Measurements from ENCODE around the gene SAPCD2.

SAPCD2 gene

GRCh38 chr9:137017071-137017470 lies 53.3 kb downstream of the SAPCD2 start:
- Histone ChIP-seq H3K9me2 (ENCODE audit: low read depth, low read length) (no peaks in the 10 kb centered on the region), H3K27me3 (ENCODE audit: insufficient read depth, low read length) (peaks cover 3% of the 10 kb centered on the region; the same call in 1 of the 2 replicates), H4K20me1 (ENCODE audit: insufficient read depth, low read length) (no peaks in the 10 kb centered on the region), H3K9ac (ENCODE audit: low read length) (no peak overlapping the region), H2AFZ (ENCODE audit: low read length) (no peak overlapping the region), H3K79me2 (ENCODE audit: insufficient read depth, low read length) (no peaks in the 10 kb centered on the region), H3K4me1 (ENCODE audit: insufficient read depth, low read length, severe bottlenecking) (no peaks in the 10 kb centered on the region), H3K4me2 (ENCODE audit: low read length) (no peak overlapping the region), H3K36me3 (ENCODE audit: insufficient read depth, low read length) (no peaks in the 10 kb centered on the region), H3K27ac (ENCODE audit: low read depth, low read length, poor library complexity, severe bottlenecking) (no peak overlapping the region), H3K9me3 (ENCODE audit: low read length) (no peaks in the 10 kb centered on the region), H3K4me3 (ENCODE audit: low read depth, low read length, poor library complexity, severe bottlenecking) (no peak overlapping the region), H3F3A (ENCODE audit: insufficient read depth, low read length) (no peaks in the 10 kb centered on the region)
- no peak for TF ChIP-seq EZH2 (IDR thresholded peaks at IDR 0.05; ENCODE audit: borderline replicate concordance, low read length)
- TF ChIP-seq, protein P1, sequence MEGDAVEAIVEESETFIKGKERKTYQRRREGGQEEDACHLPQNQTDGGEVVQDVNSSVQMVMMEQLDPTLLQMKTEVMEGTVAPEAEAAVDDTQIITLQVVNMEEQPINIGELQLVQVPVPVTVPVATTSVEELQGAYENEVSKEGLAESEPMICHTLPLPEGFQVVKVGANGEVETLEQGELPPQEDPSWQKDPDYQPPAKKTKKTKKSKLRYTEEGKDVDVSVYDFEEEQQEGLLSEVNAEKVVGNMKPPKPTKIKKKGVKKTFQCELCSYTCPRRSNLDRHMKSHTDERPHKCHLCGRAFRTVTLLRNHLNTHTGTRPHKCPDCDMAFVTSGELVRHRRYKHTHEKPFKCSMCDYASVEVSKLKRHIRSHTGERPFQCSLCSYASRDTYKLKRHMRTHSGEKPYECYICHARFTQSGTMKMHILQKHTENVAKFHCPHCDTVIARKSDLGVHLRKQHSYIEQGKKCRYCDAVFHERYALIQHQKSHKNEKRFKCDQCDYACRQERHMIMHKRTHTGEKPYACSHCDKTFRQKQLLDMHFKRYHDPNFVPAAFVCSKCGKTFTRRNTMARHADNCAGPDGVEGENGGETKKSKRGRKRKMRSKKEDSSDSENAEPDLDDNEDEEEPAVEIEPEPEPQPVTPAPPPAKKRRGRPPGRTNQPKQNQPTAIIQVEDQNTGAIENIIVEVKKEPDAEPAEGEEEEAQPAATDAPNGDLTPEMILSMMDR (IDR thresholded peaks at IDR 0.05; ENCODE audit: low read length) = no peak

DNA sequence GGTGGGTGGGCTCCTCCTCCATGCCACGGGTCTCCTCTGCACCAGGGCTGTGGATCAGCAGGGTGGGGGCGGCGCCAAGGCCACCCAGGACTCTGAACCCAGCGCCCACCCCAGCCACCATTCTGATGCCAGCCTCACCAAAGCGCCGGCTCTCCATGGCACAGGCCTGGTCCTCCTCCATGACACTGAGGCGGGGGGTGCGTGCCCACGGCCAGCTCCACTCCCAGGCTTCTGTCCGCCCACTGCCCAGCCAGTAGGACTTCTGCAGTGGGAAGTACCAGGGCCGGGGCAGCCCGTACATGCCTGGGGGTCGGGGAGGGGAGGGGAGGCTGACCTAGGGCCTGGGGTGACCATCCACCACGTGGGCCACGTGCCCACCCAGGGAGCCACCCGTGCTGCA lies 53.9 kb downstream of the SAPCD2 start:
- H2AFZ ChIP-seq (ENCODE audit: low read length) = no peak overlapping the region
- no peak for TF ChIP-seq EZH2 (IDR thresholded peaks at IDR 0.05; ENCODE audit: borderline replicate concordance, low read length)
- TF ChIP-seq, protein P1 (IDR thresholded peaks at IDR 0.05; ENCODE audit: low read length) = no peak
- H3K4me2 ChIP-seq (ENCODE audit: low read length) = no peak overlapping the region
- no peaks in the 10 kb centered on the region for H3K9me3 ChIP-seq (ENCODE audit: low read length)
- peaks cover 3% of the 10 kb centered on the region; the same call in 1 of the 2 replicates for H3K27me3 ChIP-seq (ENCODE audit: insufficient read depth, low read length)
- no peaks in the 10 kb centered on the region for H3K9me2 ChIP-seq (ENCODE audit: low read depth, low read length)
- H3K4me3 ChIP-seq (ENCODE audit: low read depth, low read length, poor library complexity, severe bottlenecking) = no peak overlapping the region
- no peaks in the 10 kb centered on the region for H3K36me3 ChIP-seq (ENCODE audit: insufficient read depth, low read length)
- H3K79me2 ChIP-seq (ENCODE audit: insufficient read depth, low read length) = no peaks in the 10 kb centered on the region
- no peak overlapping the region for H3K9ac ChIP-seq (ENCODE audit: low read length)
- no peaks in the 10 kb centered on the region for H4K20me1 ChIP-seq (ENCODE audit: insufficient read depth, low read length)
- no peaks in the 10 kb centered on the region for H3K4me1 ChIP-seq (ENCODE audit: insufficient read depth, low read length, severe bottlenecking)
- no peak overlapping the region for H3K27ac ChIP-seq (ENCODE audit: low read depth, low read length, poor library complexity, severe bottlenecking)
- no peaks in the 10 kb centered on the region for H3F3A ChIP-seq (ENCODE audit: insufficient read depth, low read length)

DNA sequence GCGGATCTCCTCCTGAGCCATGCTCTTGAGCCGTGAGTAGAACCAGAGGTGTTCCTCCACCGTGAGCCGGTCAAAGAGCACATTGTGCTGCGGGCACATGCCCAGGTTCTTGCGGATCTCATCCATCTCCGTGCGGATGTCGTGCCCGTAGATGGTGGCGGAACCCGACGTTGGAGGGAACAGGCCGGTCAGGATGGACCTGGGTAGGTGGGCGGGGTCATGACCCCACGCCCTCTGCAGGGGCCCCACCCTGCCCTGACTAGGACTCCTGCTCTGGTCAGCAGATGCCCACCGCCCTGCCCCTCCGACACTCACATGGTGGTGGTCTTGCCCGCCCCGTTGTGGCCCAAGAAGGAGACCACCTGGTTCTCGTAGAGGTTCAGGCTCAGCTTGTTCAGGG lies 54.4 kb downstream of the SAPCD2 start:
- no peak overlapping the region for H3K4me3 ChIP-seq (ENCODE audit: low read depth, low read length, poor library complexity, severe bottlenecking)
- H3K27me3 ChIP-seq (ENCODE audit: insufficient read depth, low read length) = peaks cover 3% of the 10 kb centered on the region; the same call in 1 of the 2 replicates
- no peaks in the 10 kb centered on the region for H4K20me1 ChIP-seq (ENCODE audit: insufficient read depth, low read length)
- no peaks in the 10 kb centered on the region for H3K79me2 ChIP-seq (ENCODE audit: insufficient read depth, low read length)
- no peaks in the 10 kb centered on the region for H3F3A ChIP-seq (ENCODE audit: insufficient read depth, low read length)
- H3K9me2 ChIP-seq (ENCODE audit: low read depth, low read length) = no peaks in the 10 kb centered on the region
- H3K9me3 ChIP-seq (ENCODE audit: low read length) = no peaks in the 10 kb centered on the region
- H2AFZ ChIP-seq (ENCODE audit: low read length) = no peak overlapping the region
- no peaks in the 10 kb centered on the region for H3K4me1 ChIP-seq (ENCODE audit: insufficient read depth, low read length, severe bottlenecking)
- no peak overlapping the region for H3K9ac ChIP-seq (ENCODE audit: low read length)
- no peaks in the 10 kb centered on the region for H3K36me3 ChIP-seq (ENCODE audit: insufficient read depth, low read length)
- no peak overlapping the region for H3K4me2 ChIP-seq (ENCODE audit: low read length)
- H3K27ac ChIP-seq (ENCODE audit: low read depth, low read length, poor library complexity, severe bottlenecking) = no peak overlapping the region
- TF ChIP-seq, protein P1 (IDR thresholded peaks at IDR 0.05; ENCODE audit: low read length) = no peak
- no peak for TF ChIP-seq EZH2 (IDR thresholded peaks at IDR 0.05; ENCODE audit: borderline replicate concordance, low read length)
